GM12864 (cell line): Measurements from ENCODE around the gene CCDC137.
A peak's percentile ranks its signal among the peaks of the same experiment; 100 is the strongest.

Experiments used
- DNase-seq: peaks from one replicate; pipeline ENCODE4 v3.0.0-alpha.2; 2011; ENCODE audit warnings: low read depth
- H3K4me3 ChIP-seq: 2 replicates; pipeline ENCODE4 v1.5.1; 2011; ENCODE audit warnings: mild to moderate bottlenecking, low read depth, low read length, control low read depth
- CTCF ChIP-seq: IDR thresholded peaks from 2 replicates; pipeline ENCODE4 v1.5.1; 2011; ENCODE audit warnings: low read depth, mild to moderate bottlenecking, moderate library complexity, low read length, control low read depth, inconsistent platforms; ENCODE audit errors: missing control alignments

The CCDC137 gene

GRCh38 chr17:81651692-81652091 lies 14.8 kb upstream of the CCDC137 start:
- H3K4me3 ChIP-seq = no peak overlapping the region
- no peak for DNase-seq
- TF ChIP-seq CTCF = no peak

GRCh38 chr17:81652906-81653771 lies 13.4 kb upstream of the CCDC137 start:
- H3K4me3 ChIP-seq = peak overlapping the region; percentile 25
- no peak for DNase-seq
- TF ChIP-seq CTCF = no peak

- no peak for DNase-seq
- no peak overlapping the region for H3K4me3 ChIP-seq
- TF ChIP-seq CTCF = no peak
Observed at GRCh38 chr17:81655378-81656117, 11.0 kb upstream of the CCDC137 start.

GRCh38 chr17:81656118-81656743 lies 10.3 kb upstream of the CCDC137 start, which contains the start of gene PDE6G:
TSS of gene PDE6G (minus strand) at chr17:81656542. CDS start at chr17:81653305, 3,237 bp downstream.
- no peak within 1 kb of the TSS for H3K4me3 ChIP-seq
- no peak for DNase-seq
- no peak for TF ChIP-seq CTCF

- DNase-seq = no peak
Observed at GRCh38 chr17:81656835-81657234, 9.7 kb upstream of the CCDC137 start.

GRCh38 chr17:81659038-81659437 lies 7.5 kb upstream of the CCDC137 start:
- TF ChIP-seq CTCF = no peak
- no peak overlapping the region for H3K4me3 ChIP-seq
- DNase-seq = no peak

More at GRCh38 chr17:81656835-81657234, 9.7 kb upstream of the CCDC137 start:
- no peak for TF ChIP-seq CTCF
- no peak overlapping the region for H3K4me3 ChIP-seq
